HG03558 (cell line): Measurements from ENCODE around the gene TTLL10.

Experiments used
- ATAC-seq: cut with Tn5 transposase; IDR thresholded peaks from one replicate; pipeline ENCODE4 v1.9.1; 2021; ENCODE audit warnings: moderate number of reproducible peaks; ENCODE audit not compliant: unreplicated experiment; ENCODE audit errors: extremely low read depth

TTLL10 gene

DNA sequence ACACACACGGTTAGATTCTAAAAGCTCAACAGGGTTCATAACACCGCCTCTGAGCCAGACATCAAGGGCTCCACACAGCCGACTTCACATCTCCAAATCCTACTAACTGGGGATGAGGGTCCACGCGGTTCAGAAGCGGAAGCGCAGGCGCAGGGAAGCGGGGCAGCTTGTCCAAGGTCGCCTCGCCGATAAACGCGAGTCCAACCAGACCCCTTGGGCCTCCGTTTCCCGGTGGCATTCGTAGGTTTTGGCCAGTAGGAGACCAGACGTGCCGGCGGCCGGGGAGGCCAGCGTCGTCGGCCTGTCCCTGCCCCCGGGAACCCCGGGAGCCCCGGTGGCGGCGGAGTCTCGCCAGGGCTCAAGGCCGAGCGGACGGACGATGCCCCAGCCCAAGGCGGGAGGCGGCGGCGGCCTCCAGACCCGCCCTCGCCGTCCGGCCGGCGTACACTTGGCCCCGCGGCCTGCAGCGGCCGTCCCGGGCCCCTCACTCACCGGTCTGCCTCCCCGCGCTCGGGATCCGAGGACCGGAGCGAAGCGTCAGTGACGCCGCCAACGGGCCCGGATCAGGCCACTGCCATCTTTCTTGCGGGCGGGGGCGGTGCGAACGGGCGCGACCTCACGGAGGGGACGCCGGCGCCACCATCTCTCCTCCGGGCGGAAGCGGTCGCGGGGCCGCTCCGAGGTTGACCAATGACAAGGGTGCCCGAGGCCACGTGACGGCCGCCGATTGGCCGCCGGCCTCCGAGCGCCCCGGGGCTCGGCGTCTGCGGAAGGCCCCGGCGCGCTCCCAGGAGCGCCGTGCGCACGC lies 57.9 kb downstream of the TTLL10 start, which contains the start of gene SDF4:
SDF4 (minus strand) TSS at position 602 of the 808 bp plus-strand sequence. CDS start 3,229 bp downstream, outside the sequence.
- peak; percentile 81 for ATAC-seq

DNA sequence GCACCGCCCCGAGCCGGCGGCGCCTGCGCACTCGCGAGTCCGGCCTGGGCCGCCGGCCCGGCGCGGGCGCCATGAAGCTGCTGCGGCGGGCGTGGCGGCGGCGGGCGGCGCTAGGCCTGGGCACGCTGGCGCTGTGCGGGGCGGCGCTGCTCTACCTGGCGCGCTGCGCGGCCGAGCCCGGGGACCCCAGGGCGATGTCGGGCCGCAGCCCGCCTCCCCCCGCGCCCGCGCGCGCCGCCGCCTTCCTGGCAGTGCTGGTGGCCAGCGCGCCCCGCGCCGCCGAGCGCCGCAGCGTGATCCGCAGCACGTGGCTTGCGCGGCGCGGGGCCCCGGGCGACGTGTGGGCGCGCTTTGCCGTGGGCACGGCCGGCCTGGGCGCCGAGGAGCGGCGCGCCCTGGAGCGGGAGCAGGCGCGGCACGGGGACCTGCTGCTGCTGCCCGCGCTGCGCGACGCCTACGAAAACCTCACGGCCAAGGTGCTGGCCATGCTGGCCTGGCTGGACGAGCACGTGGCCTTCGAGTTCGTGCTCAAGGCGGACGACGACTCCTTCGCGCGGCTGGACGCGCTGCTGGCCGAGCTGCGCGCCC lies 58.6 kb downstream of the TTLL10 start, which contains the start of gene B3GALT6:
B3GALT6 (plus strand) TSS at position 30 of the 588 bp plus-strand sequence; CDS start at position 72, 42 bp downstream.
- ATAC-seq = no peak

DNA sequence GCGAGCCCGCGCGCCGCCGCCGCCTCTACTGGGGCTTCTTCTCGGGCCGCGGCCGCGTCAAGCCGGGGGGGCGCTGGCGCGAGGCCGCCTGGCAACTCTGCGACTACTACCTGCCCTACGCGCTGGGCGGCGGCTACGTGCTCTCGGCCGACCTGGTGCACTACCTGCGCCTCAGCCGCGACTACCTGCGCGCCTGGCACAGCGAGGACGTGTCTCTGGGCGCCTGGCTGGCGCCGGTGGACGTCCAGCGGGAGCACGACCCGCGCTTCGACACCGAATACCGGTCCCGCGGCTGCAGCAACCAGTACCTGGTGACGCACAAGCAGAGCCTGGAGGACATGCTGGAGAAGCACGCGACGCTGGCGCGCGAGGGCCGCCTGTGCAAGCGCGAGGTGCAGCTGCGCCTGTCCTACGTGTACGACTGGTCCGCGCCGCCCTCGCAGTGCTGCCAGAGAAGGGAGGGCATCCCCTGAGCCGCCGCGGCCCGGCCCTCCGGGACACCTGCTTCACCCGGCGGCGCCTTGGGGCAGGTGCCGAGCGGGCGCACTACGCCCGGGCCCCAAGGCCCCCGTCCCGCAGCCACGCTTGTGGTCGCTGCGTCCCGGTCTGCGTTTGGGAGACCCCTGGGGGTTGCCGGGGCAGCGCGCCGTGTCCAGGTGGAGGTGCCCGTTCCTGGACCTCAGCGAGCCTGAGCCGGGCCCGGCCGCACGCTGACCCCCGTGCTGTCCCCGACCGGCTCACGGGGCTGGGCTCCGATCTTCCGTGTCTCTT lies 59.3 kb downstream of the TTLL10 start:
- ATAC-seq = no peak

DNA sequence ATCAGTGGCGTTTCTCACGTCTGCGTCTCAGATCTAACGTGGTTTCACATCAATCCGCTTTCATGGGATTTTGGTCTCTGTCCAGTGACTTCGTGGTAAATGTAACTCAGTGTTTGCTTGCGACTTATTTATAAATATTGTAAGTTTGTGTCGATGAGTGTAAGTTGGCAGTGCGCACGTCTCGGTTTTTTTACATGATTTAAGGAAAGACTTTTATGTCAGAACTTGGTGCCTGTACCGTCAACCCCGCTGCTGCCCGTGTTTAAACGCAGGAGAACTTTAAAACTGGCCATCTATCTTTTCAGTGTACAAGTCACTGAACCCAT lies 59.9 kb downstream of the TTLL10 start:
- no peak for ATAC-seq

DNA sequence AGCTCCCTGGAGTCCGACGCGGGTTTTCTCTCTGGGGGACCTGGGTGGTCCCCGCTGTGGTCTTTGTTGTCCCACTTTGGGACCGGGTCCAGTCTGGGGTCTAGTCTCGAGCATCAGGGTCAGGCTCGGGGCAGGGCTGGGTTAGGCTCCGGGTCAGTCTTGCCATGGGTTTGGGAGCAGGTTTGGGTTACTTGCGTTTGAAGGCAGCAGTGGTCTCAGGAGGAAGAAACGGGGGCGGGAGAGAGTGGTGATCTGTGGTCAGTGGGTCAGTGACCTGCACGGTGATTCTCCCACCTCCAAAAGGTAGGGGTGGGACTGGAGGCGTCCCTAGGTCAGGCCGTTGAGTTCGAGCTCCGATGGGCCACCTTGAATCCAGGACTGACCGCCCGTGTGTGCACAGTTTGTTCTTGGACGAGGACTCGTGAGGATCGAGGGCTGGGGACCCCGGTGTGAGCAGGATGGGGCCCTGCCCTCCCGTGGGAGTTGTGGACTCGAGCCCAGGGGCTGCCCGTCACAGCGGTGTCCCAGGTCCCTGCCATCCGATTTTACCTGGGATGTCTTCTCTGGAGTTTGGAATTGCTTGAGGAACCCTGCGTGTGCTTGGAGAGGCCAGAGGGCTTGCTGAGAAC lies 60.6 kb downstream of the TTLL10 start:
- ATAC-seq = no peak

DNA sequence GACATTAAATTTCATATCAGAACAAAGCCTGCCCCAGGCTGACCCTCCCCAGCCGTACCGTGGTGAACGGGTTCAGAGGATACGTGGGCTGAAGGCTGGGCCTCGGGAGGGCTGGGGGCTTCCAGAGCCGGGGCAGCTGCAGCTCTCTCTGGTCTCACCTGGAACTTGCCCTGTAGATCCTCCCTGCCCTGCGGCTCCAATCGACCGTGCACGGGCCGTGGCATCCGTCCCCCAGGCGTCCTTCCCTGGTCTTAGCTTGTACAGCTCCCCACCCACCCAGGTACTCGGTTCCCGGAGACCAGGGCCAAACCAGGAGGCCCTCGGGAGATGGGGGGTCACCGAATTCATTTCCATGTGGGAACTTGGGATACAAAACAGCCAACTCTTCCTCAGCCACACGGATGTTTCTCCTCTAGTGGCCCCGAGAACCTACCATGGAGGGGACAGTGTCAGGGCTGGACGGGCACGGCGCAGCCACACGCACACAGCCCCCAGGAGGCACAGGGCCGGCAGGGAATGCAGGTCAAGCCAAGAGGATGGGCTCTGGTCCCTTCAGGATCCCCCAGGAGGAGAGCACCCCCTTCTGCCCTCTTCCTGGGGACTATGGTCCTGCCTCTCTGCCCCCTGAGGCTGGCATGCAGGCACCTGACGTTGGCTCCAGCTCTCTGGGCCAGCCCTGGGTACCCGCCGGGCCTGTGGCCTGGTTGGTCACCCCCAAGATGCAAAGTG lies 61.5 kb downstream of the TTLL10 start:
- ATAC-seq = no peak

DNA sequence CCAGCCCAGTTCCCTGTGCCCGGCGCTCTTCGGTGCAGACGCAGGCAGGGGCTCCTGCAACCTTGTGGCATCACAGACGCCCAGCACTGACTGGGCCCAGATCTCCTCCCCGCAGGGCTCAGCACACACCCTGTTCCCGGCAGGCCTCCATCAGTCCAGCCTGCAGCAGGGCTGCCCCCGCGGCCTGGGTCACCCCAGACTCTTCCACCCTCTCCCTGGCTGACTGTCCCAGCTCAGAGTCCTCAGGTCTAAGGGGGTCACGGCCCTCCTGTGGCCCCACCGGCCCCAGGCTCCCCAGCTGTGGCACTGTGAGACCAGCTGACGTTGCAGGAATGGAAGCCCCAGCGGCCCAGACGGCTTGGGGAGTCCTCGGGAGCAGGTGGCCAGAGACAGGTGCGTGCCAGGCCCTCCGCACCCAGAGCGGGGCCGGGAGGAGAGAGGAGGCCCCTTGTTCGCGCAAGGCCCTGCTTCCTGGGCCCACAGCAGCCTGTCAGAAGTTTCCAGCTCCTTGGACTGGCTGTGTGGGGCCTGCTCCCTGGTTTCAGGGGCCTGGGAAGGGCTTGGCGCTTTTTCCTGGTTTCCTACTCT lies 62.6 kb downstream of the TTLL10 start:
- no peak for ATAC-seq

DNA sequence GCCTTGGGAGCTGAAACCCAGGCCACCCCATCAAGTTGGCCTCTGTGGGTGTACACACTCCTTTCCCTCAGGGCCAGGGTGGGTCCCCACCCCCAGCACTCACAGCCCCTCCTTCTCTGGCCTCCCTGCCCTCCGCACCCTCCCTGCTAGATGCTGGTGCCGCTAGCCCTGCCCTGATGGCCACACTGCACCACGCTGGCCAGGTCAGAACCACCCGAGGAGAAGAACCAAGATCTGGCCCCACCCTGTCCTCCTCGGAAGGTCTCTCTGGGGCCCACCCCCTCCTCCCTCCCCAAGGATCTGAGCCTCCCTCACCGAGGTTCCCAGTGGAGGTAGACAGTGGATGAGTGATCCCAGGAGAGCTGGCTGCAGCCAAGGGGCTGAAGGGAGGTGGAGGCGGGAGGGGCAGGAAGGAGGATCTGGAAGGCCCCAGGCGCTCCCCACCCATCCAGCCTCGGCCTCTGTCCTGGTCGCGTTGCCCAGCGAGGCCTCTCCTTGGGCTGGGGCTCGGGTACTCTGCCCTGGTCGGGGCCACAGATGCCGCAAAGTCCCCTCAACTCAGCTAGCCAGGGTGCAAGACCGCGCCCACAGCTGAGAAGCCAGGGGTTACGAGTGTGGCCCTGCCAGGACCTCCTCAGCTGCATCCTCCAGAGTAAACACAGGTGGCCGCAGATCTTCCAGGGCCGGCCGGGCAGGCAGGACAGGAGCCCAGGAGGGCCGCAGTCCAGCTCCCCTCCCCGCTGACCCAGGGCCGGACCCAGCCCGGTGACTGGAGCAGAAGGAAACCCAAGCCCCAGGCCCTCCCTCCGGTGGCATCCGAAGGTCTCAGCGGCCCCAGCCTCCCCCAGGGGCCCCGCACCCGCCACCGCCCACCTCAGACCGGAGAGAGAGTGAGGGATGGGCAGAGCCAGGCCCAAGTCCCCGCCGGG lies 63.5 kb downstream of the TTLL10 start:
- no peak for ATAC-seq

DNA sequence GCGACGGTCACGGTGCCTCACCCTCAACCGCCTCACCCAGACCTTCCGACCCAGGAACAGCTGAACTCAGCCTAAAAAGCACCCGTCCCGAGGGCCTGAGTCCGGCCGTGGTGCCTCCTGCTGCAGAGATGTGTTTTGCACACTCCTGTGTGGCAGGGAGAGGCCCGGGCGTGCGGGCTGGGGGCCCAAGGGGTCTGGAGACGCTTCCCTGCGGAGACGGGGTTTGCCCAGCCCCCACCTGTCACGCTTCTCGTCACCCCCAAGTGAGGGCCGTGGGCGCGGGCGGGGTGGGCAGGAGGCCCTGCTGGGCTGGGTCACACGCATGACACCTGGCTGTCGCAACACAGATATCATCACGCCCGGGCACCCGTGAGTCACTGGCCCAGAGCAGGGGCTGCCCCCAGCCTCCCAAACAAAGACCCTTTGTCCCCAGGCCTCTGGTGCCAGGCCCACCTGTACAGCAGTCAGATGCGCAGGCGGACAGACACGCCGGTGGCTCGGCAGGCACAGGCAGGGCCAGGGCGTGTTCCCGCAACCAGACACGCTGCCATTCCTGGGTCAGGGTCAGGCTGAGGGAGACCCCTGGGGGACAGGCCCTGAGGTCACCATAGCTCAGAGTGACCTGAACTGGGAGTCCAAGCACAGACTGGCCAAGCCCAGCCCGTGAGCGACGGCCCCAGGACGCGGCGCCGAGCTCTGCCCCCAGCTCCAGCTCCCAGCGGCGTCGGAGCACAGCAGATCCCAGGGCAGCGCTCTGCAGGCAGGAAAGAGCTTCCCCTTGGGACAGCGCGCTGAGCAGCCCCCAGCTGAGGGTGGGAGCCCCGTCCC lies 64.4 kb downstream of the TTLL10 start:
- ATAC-seq = no peak

DNA sequence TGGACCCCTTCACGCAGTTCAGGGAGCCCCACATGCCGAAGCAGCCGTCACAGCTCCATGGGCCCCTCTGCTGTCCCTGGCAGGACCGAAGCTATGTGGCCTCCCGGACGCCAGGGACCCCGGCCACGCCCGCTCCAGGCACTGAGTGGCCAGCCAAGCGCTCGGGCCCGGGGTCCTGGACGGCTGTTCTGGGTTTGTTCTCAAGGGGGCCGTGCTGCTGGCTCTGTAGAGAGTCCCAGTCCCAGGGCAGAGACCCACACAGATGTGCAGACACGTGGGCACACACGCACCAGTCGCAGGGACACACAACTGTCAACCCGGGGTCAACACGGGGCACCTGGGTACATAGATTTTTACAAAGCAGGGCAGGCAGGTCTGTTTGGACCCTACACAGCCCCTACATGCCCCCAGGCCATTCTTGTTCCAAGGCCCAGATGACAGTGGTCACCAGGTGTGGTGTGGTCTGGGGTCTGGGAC lies 65.1 kb downstream of the TTLL10 start:
- ATAC-seq = no peak

DNA sequence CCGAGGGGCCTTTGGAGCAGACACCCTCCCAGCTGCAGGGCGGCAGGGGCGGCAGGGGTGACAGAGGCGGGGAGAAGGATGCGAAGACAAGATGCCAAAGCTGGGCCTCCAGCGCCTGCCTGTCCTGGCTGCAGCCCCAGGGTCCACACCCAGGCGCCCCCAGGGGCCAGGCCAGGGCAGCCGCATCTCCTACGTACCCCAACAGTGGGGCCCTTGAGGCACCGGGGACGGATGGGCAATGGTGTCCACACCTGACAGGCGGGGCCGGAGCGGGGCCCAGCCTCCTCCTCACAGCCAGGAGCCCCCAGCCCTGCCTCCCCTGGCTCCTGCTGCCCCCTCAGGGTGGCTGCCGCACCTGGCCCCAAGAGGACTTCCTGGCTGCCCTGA lies 65.5 kb downstream of the TTLL10 start:
- ATAC-seq = no peak

DNA sequence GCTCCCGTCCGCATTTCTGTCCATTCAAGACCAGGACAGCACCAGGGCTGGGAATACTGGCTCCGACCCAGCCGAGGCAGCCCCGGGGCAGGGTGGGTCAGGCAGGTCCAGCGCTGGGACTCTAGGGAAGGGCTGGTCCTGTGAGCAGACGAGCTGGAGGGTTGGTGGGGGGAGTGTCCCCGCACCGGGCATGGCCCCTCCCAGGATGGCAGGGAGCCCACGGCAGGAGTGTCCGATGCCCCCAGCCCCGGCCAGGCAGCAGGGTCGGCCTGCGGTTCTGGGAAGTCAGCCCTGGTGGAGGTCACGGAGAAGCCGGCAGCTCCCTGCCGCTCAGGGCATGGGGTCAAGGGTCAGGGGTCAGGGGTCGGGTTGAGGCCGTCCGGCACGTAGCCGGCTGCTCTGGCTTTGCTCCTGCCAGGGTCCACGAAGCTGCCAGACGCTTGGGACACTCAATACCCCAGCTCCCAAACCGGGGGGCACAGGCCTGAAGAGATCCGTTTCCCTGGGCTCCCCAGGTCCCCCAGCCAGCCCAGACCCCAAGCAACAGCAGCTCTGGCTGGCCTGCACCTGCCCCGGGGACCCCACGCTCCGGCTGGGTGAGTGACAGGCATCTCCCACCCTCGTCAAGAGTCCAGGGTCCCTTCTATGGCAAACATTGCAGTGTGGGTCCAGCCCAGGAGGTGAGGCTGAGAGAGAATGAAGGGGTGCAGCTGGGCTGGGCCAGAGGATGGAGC lies 66.1 kb downstream of the TTLL10 start:
- no peak for ATAC-seq

DNA sequence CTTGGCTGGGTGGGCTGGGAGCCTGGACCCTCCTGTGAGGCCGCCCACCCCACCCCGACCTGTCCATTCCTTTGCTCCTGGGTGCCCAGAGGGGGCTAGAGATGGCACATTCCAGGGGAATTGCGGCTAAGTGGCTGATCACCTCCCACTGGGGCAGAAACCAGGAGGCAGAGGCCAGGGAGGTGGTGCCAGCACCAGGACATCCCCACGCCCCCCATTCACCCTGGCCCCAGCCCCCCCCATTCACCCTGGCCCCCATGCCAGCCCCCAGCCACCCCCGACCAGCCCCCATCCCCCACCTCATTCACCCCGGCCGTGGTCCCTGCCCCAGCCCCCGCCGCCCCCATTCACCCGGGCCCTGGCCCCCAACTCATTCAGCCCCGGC lies 66.7 kb downstream of the TTLL10 start:
- ATAC-seq = no peak

DNA sequence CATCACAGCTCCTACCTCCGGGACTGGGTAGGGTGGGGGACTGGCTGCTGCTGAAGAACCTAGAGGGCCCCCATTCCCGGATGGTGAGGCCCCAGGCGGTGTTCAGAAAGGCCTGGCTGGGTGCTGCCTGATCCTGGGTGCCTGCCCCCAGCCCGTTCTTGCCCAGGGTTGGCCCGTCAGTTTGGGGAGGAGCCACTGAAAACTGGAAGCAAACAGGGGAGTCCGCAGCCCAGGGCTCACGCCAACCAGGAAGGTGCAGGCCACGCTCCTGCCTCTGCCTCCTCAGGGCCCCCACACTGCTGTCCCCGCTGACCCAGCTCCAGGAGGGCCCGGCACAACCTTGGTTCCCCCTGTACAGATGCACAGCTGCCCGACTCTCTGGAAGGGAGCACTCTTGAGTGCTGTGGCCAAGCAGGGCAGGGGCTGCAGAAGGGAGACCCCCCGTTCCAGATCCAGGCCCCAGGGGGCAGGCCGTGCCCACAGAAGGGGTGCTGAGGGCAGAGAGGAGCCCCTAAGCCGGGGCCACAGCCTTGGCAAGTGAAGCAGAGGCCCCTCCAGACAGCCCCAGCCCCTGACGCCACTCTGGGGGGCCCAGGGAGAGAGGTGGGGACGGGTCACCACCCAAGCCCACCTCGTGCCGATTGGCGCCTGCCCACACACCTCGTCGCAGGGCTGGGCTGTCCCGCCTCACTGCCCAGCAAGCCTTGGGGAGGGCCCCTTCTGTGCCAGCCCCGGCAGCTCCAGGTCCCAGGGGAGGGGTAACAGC lies 67.3 kb downstream of the TTLL10 start:
- ATAC-seq = no peak

DNA sequence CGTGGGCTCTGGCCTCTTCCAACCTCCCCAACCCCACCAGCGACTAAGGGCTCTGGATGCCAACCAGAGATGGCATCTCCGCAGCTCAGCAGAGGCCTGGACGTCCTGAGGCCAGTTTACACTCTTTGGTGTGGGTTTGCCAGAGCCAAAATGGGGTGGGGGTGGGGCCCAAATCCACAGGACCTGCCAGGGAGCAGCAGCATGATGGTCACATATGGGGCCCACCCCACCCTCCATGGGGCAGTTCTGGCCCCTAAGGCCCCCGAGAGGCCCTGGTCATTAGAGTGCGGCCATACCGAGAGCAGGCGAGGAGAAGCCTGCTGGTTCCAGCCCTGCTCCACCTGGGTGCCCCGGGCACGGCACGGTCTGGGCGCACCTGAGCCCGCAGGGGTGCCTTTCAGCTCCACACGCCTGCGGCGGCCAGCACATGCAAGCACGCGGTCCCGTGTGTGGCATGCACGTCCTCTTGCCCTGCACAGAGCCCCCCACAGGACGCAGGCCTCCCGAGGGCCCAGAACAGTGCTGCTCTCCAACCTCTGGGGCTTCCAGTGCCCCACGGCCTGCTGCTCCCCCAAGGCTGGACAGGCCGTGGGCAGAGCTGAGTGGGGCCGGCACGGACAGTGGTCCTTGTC lies 68.0 kb downstream of the TTLL10 start:
- no peak for ATAC-seq
